Measurements from ENCODE around the gene CYBA. TPM values are rescaled to one million over a fixed set of nuclear protein-coding genes. Genes with fewer than 3 reads are reported as not detected.

The CYBA gene
- total and polyA plus RNA-seq, 9 of the 15 experiments (the other 6 are each of a cell fraction or from before 2014, with no cell fraction given) = 0.34 to 683 (median 93.0) TPM

DNA sequence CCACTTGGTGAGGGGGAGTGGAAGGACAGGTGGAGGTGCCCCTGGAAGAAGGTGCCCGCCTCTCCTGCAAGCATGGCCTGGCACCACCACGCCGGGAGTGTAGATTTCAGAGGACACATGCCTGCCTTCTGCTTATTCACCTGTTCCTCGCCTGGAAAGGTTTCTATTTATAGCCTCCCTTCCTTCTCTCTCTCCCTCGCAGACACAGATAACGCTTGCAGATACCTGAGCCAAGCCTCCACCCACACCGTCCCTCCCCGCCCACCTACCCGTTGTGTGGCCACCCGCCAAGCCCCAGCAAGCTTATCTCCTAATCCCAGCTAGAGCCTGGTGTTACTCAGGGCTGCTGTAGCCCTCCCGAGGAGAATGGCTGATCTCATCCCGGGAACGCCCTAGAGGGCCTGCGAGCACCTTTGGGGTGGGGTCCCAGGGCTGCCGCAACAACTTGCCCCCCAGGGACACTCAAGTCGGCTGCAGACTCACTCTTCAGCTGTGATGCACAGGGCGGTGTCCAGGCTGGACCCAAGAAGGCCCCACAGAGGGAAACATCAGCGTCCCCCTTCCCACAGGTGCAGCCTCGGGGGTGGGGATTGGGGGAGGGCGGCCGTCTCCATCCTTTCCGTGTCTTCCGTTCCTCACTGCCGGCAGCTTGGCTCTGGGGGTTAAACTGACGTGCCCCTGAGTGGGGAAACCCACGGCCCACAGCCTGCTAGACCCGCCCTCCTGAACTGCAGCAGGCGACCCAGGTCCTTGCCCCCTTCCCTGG, 37.3 kb upstream of the CYBA start (continued):
- TF ChIP-seq YY1 (IDR thresholded peaks at IDR 0.05; ENCODE audit: borderline replicate concordance in 1 of 3, control insufficient read depth in 1 of 3, extremely low read depth in 1 of 3, insufficient read depth in 3 of 3, insufficient read length in 1 of 3, insufficient replicate concordance in 2 of 3, low read depth in 1 of 3, low read length in 2 of 3) (peak in 2 of 3 experiments; percentile 45 to 71), HDAC2 (IDR thresholded peaks at IDR 0.05) (peak; percentile 92), ZNF175 (CRISPR knock-in tag; IDR thresholded peaks at IDR 0.05; ENCODE audit: low read depth) (peak; percentile 46; the same call in 1 of the 2 replicates), MCM5 (IDR thresholded peaks at IDR 0.05; ENCODE audit: low read depth) (no peak), HEY1 (CRISPR knock-in tag; IDR thresholded peaks at IDR 0.05; ENCODE audit: borderline replicate concordance) (no peak), ZFP30 (CRISPR knock-in tag; IDR thresholded peaks at IDR 0.05; ENCODE audit: borderline replicate concordance) (no peak), BRF2 (IDR thresholded peaks at IDR 0.05; ENCODE audit: borderline replicate concordance, insufficient read depth, insufficient read length) (no peak), BRF1 (IDR thresholded peaks at IDR 0.05; ENCODE audit: borderline replicate concordance, extremely low read depth, insufficient read length) (no peak), SPI1 (IDR thresholded peaks at IDR 0.05; ENCODE audit: borderline replicate concordance, low read depth, low read length) (no peak), ZNF224 (CRISPR knock-in tag; IDR thresholded peaks at IDR 0.05) (no peak), MCM7 (IDR thresholded peaks at IDR 0.05) (no peak), ZNF780A (CRISPR knock-in tag; IDR thresholded peaks at IDR 0.05) (no peak), SRF (CRISPR knock-in tag; IDR thresholded peaks at IDR 0.05) (0 out of 4 replicates have a peak, but pooled peaks of 1 of the 2 experiments have one; percentile 34), SUPT5H (IDR thresholded peaks at IDR 0.05) (no peak), YBX1 (IDR thresholded peaks at IDR 0.05) (no peak), JUN (IDR thresholded peaks at IDR 0.05; ENCODE audit: borderline replicate concordance, low read depth, low read length) (peak; percentile 89), JUN (CRISPR knock-in tag; IDR thresholded peaks at IDR 0.05; ENCODE audit: borderline replicate concordance) (no peak; the same call in 1 of the 2 replicates), CHAMP1 (IDR thresholded peaks at IDR 0.05) (no peak), ZNF644 (tag; IDR thresholded peaks at IDR 0.05; ENCODE audit: low read depth) (no peak), NR2C1 (IDR thresholded peaks at IDR 0.05) (no peak), NR2C1 (tag; IDR thresholded peaks at IDR 0.05) (no peak; the same call in 1 of the 2 replicates), MYC (IDR thresholded peaks at IDR 0.05; ENCODE audit: low read depth, low read length) (peak; percentile 78), MYC (CRISPR knock-in tag; IDR thresholded peaks at IDR 0.05; ENCODE audit: borderline replicate concordance, low read depth) (no peak), FOXK2 (conservative IDR thresholded peaks at IDR 0.05 in 1 of 2, IDR thresholded peaks at IDR 0.05 in 1 of 2; ENCODE audit: low read depth in 2 of 2) (peak; percentile 40 to 49; a peak in 1 of 4 replicates), FOXJ3 (CRISPR knock-in tag; IDR thresholded peaks at IDR 0.05) (no peak), HDAC3 (IDR thresholded peaks at IDR 0.05; ENCODE audit: borderline replicate concordance, partially characterized antibody) (peak; percentile 92)
